Kidney epithelial cell (primary cell): Measurements from ENCODE around the gene ALG10B. TPM values are rescaled to one million over a fixed set of nuclear protein-coding genes. Genes with fewer than 3 reads are reported as not detected.
"Not testable (repeated sequence)": the region's sequence is repeated elsewhere in the genome, so short reads cannot be mapped to it uniquely, and the experiment has no call there.

Experiments used
- DNase-seq: peaks from one replicate; pipeline ENCODE4 v3.0.0-alpha.2; 2010; ENCODE audit warnings: low read depth
- H3K27me3 ChIP-seq: 2 replicates; pipeline ENCODE4 v1.6.0; 2011; ENCODE audit warnings: low read length; ENCODE audit not compliant: control insufficient read depth, insufficient read depth
- H3K36me3 ChIP-seq: 2 replicates; pipeline ENCODE4 v1.5.1; 2011; ENCODE audit warnings: low read length; ENCODE audit not compliant: control insufficient read depth, insufficient read depth
- H3K4me3 ChIP-seq: 2 replicates; pipeline ENCODE4 v1.5.1; 2011; ENCODE audit warnings: low read depth, mild to moderate bottlenecking, control low read depth, low read length
- CTCF ChIP-seq: IDR thresholded peaks from 2 replicates; pipeline ENCODE4 v1.5.1; 2011; ENCODE audit warnings: mild to moderate bottlenecking, moderate library complexity, low read length, control low read depth, inconsistent platforms; ENCODE audit not compliant: insufficient read depth, poor library complexity, severe bottlenecking
- total RNA-seq: library from RNA; depleted of rRNA; stranded (reverse); fragments of >200 nt; gene quantifications from 2 replicates; pipeline ENCODE4 v1.2.3, GENCODE V29; 2015

The ALG10B gene
- total RNA-seq, 1 donor from 2014 or later: 3.9 TPM

GRCh38 chr12:38332814-38333213, 16.2 kb downstream of the ALG10B start:
- Histone ChIP-seq H3K36me3 (no peaks in the 10 kb centered on the region), H3K27me3 (no peaks in the 10 kb centered on the region), H3K4me3 (no peak overlapping the region)
- no peak for DNase-seq
- no peak for TF ChIP-seq CTCF

- no peaks in the 10 kb centered on the region for H3K27me3 ChIP-seq
- H3K36me3 ChIP-seq: no peaks in the 10 kb centered on the region
- no peak for TF ChIP-seq CTCF
- DNase-seq: no peak
- no peak overlapping the region for H3K4me3 ChIP-seq
Observed at GRCh38 chr12:38342444-38342843, 25.9 kb downstream of the ALG10B start.

GRCh38 chr12:38343256-38343655, 26.7 kb downstream of the ALG10B start:
- not testable (repeated sequence) for H3K36me3 ChIP-seq, DNase-seq, H3K27me3 ChIP-seq, H3K4me3 ChIP-seq

- H3K27me3 ChIP-seq, H3K4me3 ChIP-seq, DNase-seq, H3K36me3 ChIP-seq: not testable (repeated sequence)
Observed at GRCh38 chr12:38343916-38344315, 27.3 kb downstream of the ALG10B start.

- no peaks in the 10 kb centered on the region for H3K27me3 ChIP-seq
- no peak for TF ChIP-seq CTCF
- no peaks in the 10 kb centered on the region for H3K36me3 ChIP-seq
- no peak for DNase-seq
- no peak overlapping the region for H3K4me3 ChIP-seq
Observed at GRCh38 chr12:38350342-38351174, 34.0 kb downstream of the ALG10B start.

GRCh38 chr12:38351175-38351508, 34.6 kb downstream of the ALG10B start:
- H3K4me3 ChIP-seq, H3K36me3 ChIP-seq, H3K27me3 ChIP-seq, DNase-seq: not testable (repeated sequence)

- DNase-seq: no peak
- Histone ChIP-seq H3K27me3 (no peaks in the 10 kb centered on the region), H3K4me3 (no peak overlapping the region), H3K36me3 (no peaks in the 10 kb centered on the region)
- TF ChIP-seq CTCF: no peak
Observed at GRCh38 chr12:38367506-38367905, 50.9 kb downstream of the ALG10B start.
